Stimulated activated CD8-positive, alpha-beta memory T cell treated with anti-CD3 and anti-CD28 coated beads, Interleukin-12 subunit alpha, Interleukin-12 subunit beta, amount 100 ng/mL, for 4 hours (primary cell): ENCODE data around the gene WIPF2.

Source experiments
- DNase-seq: peaks from one replicate; pipeline ENCODE4 v3.0.0-alpha.2; 2020; ENCODE audit warnings: low read depth

The WIPF2 gene

GRCh38 chr17:40327735-40328385, 108.8 kb downstream of the WIPF2 start:
- no peak for DNase-seq

- no peak for DNase-seq
Observed at GRCh38 chr17:40328386-40328766, 109.3 kb downstream of the WIPF2 start.

DNA sequence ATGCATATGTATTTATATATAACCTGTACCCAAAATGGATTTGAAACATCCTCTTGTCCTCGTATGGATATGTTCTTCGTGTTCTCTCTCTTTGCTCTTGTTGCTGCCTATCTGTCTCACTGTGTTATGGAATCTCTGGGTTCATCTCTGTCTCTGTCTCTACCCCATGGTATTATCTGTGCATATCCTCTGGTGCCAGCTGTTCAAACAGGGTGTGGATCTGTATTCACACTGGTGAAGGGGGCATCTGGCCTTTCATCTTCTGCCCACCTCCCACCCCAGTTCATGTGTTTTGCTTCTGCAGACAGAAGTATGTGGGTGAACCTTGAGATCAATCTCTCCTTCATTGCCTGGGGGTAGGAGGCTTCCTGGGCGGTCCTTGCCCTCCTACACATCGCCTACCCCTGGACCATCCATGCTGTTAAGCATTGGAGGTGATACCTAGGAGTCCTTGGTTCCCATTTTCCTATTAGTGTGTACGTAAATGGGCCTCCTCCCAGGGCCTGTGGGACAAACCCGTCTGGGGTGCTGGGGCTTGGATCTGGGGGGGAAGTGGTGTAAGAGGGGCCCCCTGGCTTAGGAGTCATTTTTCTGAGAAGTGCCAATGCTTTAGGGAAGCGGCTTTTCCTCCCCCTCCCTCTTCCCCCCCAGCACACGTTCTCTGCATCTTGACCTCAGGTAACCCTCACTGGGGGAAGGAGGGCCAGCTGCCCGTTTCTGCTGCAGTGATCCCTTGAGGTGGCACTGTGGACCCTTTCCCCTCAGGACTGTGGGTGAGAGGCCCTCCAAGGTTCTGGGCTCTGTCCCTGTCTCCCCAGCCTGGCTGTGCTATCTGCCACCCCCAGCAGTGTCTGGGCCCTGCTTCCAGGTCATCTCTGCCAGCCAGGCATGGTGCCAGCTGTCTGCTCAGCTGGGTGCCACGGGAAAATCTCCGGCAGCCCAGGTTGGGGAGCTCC, 111.0 kb downstream of the WIPF2 start:
- no peak for DNase-seq

DNA sequence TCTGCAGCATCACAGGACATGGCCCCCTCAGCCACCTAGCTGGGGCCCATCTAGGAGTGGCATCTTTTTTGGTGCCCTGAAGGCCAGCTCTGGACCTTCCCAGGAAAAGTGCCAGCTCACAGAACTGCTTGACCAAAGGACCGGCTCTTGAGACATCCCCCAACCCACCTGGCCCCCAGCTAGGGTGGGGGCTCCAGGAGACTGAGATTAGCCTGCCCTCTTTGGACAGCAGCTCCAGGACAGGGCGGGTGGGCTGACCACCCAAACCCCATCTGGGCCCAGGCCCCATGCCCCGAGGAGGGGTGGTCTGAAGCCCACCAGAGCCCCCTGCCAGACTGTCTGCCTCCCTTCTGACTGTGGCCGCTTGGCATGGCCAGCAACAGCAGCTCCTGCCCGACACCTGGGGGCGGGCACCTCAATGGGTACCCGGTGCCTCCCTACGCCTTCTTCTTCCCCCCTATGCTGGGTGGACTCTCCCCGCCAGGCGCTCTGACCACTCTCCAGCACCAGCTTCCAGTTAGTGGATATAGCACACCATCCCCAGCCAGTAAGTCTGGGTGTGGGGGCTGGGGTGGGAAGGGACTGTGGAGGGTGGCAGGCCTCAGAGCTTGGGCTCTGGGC, 111.9 kb downstream of the WIPF2 start:
- DNase-seq: no peak

DNA sequence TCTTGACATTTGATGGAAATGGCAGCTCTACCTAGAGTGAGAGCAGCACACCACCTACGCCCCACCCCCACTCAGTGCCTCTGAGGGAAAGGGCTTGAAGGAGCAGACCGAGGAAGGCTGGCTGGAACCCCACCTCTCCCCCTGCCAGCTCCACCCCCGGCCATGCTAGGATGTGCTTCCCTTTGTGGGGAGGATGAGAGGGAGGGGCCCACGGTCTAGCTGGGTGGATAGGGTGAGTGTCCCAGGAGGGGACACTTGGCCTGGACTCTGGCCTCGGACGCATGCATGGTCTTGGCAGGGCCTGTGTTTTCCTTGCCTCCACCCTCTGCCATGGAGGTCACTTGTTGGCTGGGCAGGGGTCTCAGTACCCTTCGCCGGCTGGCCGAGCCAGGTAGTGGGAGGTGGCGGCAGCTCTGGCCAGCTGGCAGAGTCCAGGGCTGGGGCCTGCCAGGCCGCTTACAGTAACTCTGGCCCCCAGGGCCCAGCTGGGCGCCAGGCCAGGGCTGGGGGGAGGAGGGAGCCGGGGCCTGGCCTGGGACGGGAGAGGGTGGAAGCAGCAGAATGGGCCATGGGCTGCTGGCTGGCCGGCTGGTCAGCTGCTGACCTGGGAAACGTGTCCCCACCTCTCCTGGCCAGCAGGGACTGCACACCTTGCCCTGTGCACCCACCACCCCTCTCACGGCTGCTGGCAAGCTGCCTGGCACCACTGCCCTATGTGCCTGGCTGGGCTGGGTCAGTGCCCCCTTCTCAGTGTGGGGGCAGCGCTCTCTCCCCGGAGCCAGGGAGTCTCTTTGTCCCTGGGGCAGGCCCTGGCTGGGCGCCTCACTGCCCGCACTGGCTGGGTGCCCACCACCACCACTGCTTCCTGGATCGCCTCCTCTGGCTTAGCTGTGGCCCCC, 112.9 kb downstream of the WIPF2 start:
- no peak for DNase-seq
